Forelimb muscle (tissue), 1 donor: ENCODE measurements around the gene MT2A. TPM values are rescaled to one million over a fixed set of nuclear protein-coding genes. Genes with fewer than 3 reads are reported as not detected.

Experiments used
- DNase-seq: peaks from one replicate; pipeline ENCODE4 v3.0.0-alpha.2; 2013; ENCODE audit warnings: low read depth
- polyA plus RNA-seq: library from polyadenylated mRNA; unstranded; fragments of 120-200 nt; gene quantifications from one replicate; pipeline ENCODE4 v1.2.1, GENCODE V29; 2013; ENCODE audit not compliant: insufficient read length

The MT2A gene
- polyA plus RNA-seq, 1 donor, result 21.8 TPM

- no peak for DNase-seq
These were observed 29.7 kb downstream of the MT2A start, which contains the start of gene MT1A for GRCh38 chr16:56637814-56638750. Gene MT1A, plus strand, starts transcription at chr16:56638666. Its CDS starts 73 bp downstream, at chr16:56638739.

GRCh38 chr16:56639045-56639444 lies 30.7 kb downstream of the MT2A start:
- no peak for DNase-seq

- DNase-seq, result no peak
These were observed 31.7 kb downstream of the MT2A start for GRCh38 chr16:56640076-56640475.

GRCh38 chr16:56641166-56641565 lies 32.8 kb downstream of the MT2A start:
- DNase-seq, result no peak

- DNase-seq, result no peak
These were observed 34.8 kb downstream of the MT2A start for GRCh38 chr16:56643080-56643778.

GRCh38 chr16:56643833-56644232 lies 35.4 kb downstream of the MT2A start:
- DNase-seq, result no peak

- no peak for DNase-seq
These were observed 36.9 kb downstream of the MT2A start for GRCh38 chr16:56645311-56645710.

- no peak for DNase-seq
These were observed 37.5 kb downstream of the MT2A start for GRCh38 chr16:56645838-56646237.

- no peak for DNase-seq
These were observed 39.5 kb downstream of the MT2A start for GRCh38 chr16:56647641-56648431.

- DNase-seq, result no peak
These were observed 40.9 kb downstream of the MT2A start for GRCh38 chr16:56649271-56649670.

GRCh38 chr16:56649820-56650219 lies 41.4 kb downstream of the MT2A start:
- no peak for DNase-seq

- DNase-seq, result no peak
These were observed 43.2 kb downstream of the MT2A start, which contains the start of gene MT1B for GRCh38 chr16:56651586-56651985. Gene MT1B, plus strand, starts transcription at chr16:56651886. Its CDS starts 68 bp downstream, at chr16:56651954.

GRCh38 chr16:56652600-56652999 lies 44.2 kb downstream of the MT2A start:
- no peak for DNase-seq

- DNase-seq, result no peak
These were observed 44.8 kb downstream of the MT2A start for GRCh38 chr16:56653218-56653617.

- DNase-seq, result no peak
These were observed 49.4 kb downstream of the MT2A start, which contains the start of gene MT1F for GRCh38 chr16:56657555-56658326. Gene MT1F, plus strand, starts transcription at chr16:56657959. Its CDS starts 100 bp downstream, at chr16:56658059.

- DNase-seq, result no peak
These were observed 50.0 kb downstream of the MT2A start for GRCh38 chr16:56658327-56658875.
